H1 (cell line): ENCODE measurements around the gene COX7A1. TPM values are rescaled to one million over a fixed set of nuclear protein-coding genes. Genes with fewer than 3 reads are reported as not detected.

Source experiments
- BRCA1 ChIP-seq: IDR thresholded peaks from 2 replicates; pipeline ENCODE4 v1.6.1; 2012; ENCODE audit warnings: low read depth, low read length, improper control_type of control experiment
- CTBP2 ChIP-seq: IDR thresholded peaks from 2 replicates; pipeline ENCODE4 v1.7.0; 2011; ENCODE audit warnings: borderline replicate concordance, mild to moderate bottlenecking, moderate library complexity, mixed read lengths, low read length; ENCODE audit not compliant: insufficient read depth, insufficient read length
- HDAC6 ChIP-seq: IDR thresholded peaks from one replicate; pipeline ENCODE4 v1.7.1; 2012; ENCODE audit warnings: low read depth, mild to moderate bottlenecking, inconsistent platforms, low read length, moderate library complexity
- RAD21 ChIP-seq, 2 experiments: IDR thresholded peaks in 1 of 2; conservative IDR thresholded peaks in 1 of 2; 2 replicates each; pipeline ENCODE4 v1.6.1; 2011; ENCODE audit warnings: low read depth in 2 of 2, low read length in 2 of 2, improper control_type of control experiment in 1 of 2, inconsistent platforms in 1 of 2, mild to moderate bottlenecking in 1 of 2, moderate library complexity in 1 of 2
- RFX5 ChIP-seq: IDR thresholded peaks from 2 replicates; pipeline ENCODE4 v1.6.1; 2011; ENCODE audit warnings: low read depth, low read length, improper control_type of control experiment, borderline replicate concordance
- RNF2 ChIP-seq: fragments of 200-900, 300-1000 bp; sonication (generic); IDR thresholded peaks from 2 replicates; pipeline ENCODE4 v1.7.1; 2016; ENCODE audit warnings: borderline replicate concordance, low read depth, mild to moderate bottlenecking, antibody characterized with exemption, low read length; ENCODE audit not compliant: poor library complexity, severe bottlenecking; ENCODE audit errors: missing control alignments
- SP1 ChIP-seq: IDR thresholded peaks from 2 replicates; pipeline ENCODE4 v1.6.1; 2011; ENCODE audit warnings: low read depth, low read length
- TCF12 ChIP-seq: IDR thresholded peaks from 2 replicates; pipeline ENCODE4 v1.6.1; 2011; ENCODE audit warnings: low read depth, mild to moderate bottlenecking, low read length
- polyA plus RNA-seq, 7 experiments: library from polyadenylated mRNA; depleted of rRNA in 3 of 7; stranded (reverse) in 5 of 7; unstranded in 2 of 7; fragments of >200 nt in 5 of 7; fragments of 200-250 nt in 2 of 7; gene quantifications; 1 replicate in 5 of 7; 2 replicates in 1 of 7; 4 replicates in 1 of 7; pipeline versions ENCODE4 v1.2.1 to v1.2.3, GENCODE V29; 2011 to 2013; ENCODE audit warnings: missing spikeins in 2 of 7, mixed read lengths in 2 of 7
- total RNA-seq: library from RNA; stranded (reverse); fragmentation: NEBNext Ultra II Directional; extraction: Animal tissue kit (Norgen Biotek cat#: 25700); gene quantifications from 2 replicates; pipeline ENCODE4 v1.2.1, GENCODE V29; 2021

COX7A1 gene
- total and polyA plus RNA-seq, 2 of the 8 experiments (the other 6 are each of a cell fraction or from before 2014, with no cell fraction given) = 0.60 TPM

GRCh38 chr19:36150586-36150985 lies 1.7 kb downstream of the COX7A1 start (continued):
- no peak for TF ChIP-seq RFX5
- no peak for TF ChIP-seq SP1
- no peak for TF ChIP-seq RNF2
- no peak for TF ChIP-seq CTBP2
- no peak for TF ChIP-seq TCF12
- TF ChIP-seq BRCA1 = no peak
- no peak for TF ChIP-seq RAD21 (IDR thresholded peaks at IDR 0.05 in 1 of 2, conservative IDR thresholded peaks at IDR 0.05 in 1 of 2; ENCODE audit: low read depth in 2 of 2, low read length in 2 of 2)
- TF ChIP-seq HDAC6 = no peak
